Measurements from ENCODE around the gene ZNF689.
"Not testable (repeated sequence)": the region's sequence is repeated elsewhere in the genome, so short reads cannot be mapped to it uniquely, and the experiment has no call there.

Gene ZNF689

DNA sequence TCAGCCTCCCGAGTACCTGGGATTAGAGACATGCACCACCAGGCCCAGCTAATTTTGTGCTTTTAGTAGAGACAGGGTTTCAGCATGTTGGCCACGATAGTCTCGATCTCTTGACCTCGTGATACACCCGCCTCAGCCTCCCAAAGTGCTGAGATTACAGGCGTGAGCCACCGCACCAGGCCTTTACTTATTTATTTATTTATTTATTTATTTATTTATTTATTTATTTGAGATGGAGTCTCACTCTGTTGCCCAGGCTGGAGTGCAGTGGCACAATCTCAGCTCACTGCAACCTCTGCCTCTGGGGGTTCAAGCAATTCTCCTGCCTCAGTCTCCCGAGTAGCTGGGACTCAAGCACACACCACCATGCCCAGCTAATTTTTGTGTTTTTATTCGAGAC lies 19.3 kb downstream of the ZNF689 start:
- not testable (repeated sequence) for DNase-seq

DNA sequence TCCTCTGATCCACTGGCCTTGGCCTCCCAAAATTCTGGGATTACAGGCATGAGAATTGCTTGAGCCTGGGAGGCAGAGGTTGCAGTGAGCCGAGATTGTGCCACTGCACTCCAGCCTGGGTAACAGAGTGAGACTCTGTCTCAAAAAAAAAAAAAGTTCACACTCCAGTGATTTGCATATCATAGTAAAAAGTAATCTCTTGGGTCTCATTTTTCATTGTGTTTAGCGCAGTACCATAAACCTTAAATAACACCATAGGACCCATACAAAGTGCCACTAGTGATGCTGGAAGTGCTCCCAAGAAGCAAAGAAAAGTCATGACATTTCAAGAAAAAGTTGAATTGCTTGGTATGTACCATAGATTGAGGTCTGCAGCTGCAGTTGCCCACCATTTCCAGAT lies 20.6 kb downstream of the ZNF689 start:
- DNase-seq: not testable (repeated sequence)

DNA sequence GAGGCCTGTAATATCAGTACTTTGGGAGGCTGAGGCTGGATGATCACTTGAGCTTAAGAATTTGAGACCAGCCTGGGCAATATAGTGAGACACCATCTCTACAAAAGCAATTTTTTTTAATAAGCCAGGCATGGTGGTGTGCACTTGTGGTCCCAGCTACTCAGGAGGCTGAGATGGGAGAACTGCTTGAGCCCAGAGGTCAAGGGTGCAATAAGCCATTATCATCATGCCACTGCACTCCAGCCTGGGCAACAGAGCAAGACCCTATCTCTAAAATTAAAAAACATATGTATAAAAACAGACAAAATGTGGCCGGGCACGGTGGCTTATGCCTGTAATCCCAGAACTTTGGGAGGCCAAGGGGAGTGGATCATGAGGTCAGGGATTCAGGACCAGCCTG lies 21.5 kb downstream of the ZNF689 start:
- no peak for DNase-seq

DNA sequence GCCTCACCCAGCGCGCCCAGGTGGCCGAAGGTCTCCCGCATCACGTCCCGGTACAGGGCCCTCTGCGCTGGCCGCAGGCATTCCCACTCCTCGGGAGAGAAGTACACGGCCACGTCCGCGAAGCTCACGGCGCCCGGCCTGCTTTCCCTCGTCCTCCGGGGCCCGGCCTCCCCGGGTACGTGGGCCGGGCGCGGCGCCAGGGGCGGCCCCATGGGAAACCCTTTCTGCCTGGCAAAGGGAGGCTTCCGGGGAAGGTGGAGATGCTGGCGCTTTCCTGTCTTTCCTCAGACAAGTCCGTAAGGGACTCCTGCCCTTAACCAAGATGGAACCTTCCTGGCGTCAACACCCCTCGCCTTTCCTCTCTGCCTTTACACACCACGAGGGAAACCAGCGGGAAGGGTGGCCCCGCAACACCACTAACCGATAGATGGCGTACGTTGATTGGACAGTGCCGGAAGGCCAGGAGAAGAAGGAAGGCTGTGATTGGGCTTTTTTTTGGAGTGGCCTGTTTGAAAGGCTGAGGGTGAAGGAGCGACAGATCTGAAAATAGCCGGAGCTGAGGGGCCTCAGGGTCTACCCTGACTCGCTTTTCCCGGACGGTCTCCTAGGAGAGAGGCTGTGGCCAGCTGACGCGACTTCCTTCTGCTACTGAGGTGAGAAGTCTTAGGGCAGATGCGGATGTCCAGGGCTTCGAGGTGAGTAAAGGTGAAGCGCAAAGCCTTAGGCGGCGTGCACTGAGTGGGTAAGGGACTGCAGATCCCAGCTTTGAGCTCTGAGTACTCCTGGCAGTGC lies 24.6 kb downstream of the ZNF689 start, which contains the start of gene ZNF785:
Gene ZNF785 (minus strand): TSS at position 298 of the 792 bp plus-strand sequence. CDS start 86 bp downstream, at position 212.
- DNase-seq: peak; percentile 96

DNA sequence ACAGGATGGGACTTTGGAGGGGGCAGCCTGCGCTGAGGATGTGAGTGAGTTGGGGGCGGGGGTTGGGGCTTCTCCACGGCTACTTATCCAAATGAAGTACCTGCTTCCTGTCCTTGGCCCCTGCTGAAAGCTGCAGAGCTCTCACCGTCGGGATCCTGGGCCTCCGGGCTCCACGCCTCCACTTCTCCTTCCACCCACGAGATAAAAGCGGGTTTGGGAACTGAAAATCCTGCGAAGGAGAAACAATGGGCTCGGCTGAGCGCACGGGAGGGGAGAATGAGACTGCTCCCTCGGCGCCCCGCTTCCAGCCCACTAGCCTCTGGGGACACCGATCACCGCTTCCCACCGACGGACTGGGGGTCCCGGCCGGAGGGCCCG lies 25.2 kb downstream of the ZNF689 start:
- DNase-seq: no peak

DNA sequence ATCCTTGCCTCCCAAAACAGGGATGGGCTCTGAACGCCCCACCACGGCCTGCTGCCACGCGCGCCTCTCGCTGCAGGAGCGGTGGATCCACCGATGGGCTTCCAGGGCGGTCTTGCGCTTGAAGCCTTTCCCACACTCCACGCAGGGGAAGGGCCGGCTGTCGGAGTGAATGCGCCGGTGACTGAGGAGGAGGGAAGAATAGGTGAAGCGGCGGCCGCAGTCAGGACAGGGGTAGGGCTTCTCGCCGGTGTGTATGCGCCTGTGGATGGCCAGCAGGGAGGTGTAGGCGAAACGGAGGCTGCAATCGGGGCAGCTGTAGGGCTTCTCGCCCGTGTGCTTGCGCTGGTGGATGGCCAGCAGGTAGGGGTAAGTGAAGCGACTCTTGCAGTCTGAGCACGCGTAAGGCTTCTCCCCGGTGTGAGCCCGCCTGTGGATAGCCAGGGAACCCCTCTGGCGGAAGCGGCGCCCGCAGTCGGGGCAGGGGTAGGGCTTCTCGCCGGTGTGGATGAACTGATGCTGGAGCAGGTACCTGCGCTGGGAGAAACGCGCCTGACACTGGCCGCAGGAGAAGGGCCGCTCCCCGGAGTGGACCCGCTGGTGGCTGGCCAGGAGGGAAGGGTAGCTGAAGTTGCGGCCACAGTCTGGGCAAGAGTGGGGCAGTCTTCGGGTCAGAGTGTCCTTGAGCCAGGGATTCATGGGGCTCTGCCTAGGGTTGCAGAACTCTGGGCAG lies 27.4 kb downstream of the ZNF689 start:
- no peak for DNase-seq

DNA sequence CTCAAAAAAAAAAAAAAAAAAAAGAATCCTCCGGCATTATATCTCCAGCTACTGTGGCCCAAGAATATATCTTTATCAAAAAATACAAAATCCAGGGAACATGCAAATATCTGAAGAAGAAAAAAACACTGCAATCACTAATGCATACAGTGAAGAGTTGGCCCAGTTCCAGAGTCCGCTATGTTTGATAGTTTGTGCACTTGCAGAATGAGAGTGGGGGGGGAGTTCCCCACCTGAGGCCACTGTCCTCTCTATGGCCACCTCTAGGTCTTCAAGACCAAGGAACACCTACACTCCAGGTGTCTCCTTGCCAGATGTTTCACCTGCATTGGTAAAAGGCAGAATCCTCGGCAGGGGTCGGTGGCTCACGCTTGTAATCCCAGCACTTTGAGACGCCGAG lies 28.7 kb downstream of the ZNF689 start:
- DNase-seq: no peak

DNA sequence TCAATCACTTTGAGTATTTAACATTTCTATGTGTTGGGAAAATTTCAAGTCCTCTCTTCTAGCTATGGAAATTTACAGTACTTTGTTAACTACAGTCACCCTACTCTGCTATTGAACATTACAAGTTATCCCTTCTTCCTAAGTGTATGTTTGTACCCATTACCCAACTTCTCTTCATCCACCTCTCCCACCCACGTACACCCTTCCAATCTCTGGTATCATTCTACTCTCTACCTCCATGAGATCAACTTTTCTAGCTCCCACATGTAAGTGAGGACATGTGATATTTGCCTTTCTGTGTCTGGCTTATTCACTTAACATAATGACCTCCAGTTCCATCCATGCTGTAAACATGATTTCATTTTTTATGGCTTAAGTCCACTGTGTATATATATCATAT lies 35.5 kb downstream of the ZNF689 start:
- DNase-seq: no peak

DNA sequence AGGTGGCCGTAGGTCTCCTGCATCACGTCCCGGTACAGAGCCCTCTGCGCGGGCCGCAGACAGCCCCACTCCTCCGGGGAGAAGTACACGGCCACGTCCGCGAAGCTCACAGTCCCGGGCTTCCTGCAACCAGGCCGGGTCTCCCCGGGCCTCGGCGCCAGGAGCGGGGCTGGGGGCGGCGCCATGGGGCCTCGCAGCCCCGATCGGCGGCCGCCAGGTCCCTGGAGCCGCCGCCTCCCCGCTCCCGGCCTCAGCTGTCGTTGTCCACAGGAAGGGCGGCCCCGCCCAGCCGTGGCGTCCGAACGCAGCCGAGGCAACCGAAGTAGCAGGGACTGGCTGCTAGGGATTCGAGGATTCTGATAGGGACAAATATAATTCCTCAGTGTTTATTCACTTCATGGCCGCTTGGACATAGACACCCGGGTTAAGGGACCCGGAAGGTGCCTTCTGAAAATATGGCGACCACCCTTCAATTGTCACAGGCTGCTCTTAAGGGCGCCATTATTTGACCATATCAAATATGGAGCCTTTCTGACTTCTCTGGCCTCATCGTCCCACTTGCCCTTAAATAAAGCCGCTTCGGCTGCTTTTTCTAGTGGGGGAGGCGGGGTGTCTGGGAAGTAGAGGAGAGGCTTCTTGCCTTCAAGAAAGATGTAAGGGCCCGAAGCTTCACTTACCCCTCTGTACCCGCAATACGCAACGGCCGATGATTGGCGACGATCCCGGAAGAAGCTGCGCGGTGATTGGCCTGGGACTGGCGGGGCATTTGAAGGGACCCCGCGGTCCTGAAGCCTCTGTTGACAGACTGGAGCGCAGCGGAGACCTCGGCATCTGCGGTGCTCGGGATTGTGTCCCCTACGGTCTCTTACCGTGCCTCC lies 38.5 kb downstream of the ZNF689 start, which contains the start of gene ZNF688:
Gene ZNF688 (minus strand): TSS at position 270 of the 878 bp plus-strand sequence. CDS start 85 bp downstream, at position 185.
- DNase-seq: peak; percentile 94

DNA sequence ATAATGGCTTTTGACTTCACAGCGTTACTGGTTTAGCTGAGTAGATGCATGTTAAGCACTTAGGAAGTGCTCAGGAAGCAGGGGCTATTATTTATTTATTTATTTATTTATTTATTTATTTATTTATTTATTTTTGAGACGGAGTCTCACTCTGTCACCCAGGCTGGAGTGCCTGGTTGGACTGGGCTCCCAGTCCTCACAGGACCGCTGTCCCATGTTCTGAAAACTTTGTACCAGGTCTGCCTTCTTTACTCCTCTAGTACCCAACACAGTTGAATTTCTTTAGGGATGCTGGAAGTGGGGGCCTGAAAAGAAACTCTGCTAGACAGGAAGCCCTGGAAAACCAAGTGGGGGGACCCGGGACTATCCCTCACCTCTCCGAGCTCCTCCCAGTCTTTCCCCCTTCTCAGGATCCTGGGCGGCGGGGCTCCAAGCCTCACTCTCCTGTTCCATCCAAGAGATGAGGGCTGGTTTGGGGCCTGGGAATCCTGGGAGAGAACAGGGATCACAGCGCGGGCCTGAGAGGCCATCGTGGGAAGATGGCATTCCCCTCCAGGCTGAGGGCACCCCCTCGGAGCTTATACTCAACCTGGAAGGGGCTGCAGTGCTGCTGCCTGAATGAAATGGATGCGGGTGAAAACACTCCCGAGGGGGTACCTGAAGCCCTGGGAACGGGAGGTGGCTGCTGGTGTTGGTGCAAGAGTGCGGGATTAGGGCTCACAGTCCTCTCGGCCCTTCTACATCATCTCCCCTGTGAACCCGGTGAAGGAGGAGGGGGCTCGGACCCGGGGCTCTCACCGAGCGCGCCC lies 39.3 kb downstream of the ZNF689 start:
- DNase-seq: no peak

DNA sequence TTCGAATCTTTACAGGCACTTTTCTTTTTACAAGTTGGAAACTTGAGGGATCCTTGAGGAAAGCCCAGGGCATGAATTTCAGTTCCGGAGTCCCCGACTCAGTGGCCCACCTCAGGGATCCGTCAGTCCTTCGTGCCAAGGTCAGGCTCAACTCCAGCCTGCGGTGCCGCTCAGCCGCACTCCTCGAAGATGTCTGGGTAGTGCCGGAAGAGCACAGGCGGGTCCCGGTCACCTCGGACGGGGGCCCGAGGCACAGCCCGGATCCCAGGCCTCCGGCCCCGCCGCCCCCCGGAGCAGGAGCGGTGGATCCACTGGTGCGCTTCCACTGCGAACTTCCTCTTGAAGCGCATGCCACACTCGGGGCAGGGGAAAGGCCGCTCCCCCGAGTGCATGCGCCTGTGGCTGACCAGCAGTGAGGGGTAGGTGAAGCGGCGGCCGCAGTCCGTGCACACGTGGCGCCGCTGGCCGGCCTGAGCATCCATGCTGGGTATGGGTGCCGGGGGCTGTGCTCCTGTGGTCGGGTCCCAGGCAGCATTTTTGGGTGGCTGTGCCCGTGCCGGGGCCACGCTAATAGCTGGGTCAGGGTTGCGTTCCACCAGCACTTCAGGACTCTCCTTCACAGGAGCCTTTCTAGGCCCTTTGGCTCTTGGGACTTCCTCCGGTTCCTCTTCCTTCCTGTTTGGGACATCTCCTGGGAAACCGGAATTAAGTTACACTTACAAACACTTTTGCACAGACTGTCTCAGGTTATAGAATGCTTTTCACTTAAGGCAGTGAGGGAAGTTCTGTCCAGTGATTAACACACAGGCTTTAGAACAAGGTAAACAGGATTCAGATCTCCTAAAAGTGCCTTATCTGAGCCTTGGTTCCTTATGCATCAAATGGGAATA lies 40.2 kb downstream of the ZNF689 start:
- no peak for DNase-seq

DNA sequence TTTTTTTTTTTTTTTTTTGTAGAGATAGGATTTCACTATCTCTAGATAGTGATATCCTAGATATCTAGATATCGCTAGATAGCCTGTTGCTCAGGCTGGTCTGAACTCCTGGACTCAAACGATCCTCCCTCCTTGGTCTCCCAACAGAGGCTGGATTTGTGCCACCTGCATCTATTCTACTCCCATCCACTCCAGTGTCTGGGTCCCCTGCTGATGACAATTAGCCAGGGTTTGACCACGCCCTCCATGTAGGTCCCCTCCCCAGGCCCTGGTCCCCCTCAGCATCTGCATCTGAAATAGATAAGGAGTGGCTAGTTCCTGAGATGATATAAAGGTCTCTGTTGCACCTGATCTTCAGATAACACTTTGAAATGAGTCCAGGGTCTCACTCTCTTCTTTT lies 40.9 kb downstream of the ZNF689 start:
- no peak for DNase-seq

DNA sequence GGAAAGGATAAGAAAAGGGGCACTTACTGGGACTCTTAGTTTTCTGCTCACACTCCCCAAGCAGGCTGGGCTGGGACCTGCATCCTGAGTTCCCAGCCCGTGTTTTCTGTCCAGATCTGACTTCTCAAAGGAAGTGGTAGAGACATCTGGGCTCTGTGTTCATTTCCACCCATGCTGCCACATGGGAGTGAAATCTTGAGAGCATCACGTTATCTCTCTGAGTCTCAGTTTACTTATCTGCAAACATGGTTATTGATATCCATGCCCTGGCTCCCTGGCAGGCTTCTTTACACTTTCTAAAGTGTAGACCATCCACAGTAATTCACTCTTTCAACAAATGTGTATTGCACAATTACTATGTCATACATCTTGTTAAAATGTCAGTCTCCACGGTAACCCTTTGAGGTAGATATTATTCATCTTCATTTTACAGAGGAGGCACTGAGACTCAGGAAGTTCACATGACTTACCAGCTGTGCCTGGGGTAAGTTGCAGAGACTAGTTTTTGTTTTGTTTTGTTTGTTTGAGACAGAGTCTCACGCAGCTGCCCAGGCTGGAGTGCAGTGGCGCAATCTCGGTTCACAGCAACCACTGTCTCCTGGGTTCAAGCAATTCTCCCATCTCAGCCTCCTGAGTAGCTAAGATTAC lies 42.1 kb downstream of the ZNF689 start:
- DNase-seq: peak; percentile 56

DNA sequence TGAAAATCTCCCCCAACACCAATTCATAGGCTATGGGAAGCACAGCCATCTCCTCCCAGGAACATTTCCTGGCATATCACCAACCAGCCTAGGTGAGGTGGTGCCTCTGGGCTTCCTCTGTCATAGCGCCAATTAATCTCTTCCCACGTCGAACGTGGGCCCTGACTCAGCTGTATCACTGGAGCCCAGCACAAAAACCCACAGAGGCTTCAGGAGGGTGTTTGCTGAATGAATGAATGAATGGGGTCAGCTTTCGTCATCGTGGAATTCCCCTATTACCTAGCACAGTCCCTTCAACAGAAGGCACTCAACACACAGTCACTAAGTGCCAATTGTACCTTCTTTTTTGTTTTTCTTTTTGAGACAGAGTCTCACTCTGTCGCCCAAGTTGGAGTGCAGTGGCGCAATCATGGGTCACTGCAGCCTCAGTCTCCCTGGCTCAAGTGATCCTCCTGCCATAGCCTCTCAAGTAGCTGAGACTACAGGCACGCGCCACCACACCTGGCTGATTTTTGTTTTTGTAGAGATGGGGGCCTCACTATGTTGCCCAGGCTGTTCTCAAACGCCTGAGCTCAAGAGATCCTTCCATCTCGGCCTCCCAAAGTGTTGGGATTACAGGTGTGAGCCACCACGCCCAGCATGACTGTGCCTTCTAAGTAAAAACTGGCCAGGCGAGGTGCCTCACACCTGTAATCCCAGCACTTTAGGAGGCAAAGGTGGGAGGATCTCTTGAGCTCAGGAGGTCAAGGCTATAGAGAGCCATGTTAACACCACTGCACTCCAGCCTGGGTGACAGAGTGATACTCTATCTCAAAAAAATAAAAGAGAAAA lies 42.8 kb downstream of the ZNF689 start:
- peak; percentile 81 for DNase-seq

DNA sequence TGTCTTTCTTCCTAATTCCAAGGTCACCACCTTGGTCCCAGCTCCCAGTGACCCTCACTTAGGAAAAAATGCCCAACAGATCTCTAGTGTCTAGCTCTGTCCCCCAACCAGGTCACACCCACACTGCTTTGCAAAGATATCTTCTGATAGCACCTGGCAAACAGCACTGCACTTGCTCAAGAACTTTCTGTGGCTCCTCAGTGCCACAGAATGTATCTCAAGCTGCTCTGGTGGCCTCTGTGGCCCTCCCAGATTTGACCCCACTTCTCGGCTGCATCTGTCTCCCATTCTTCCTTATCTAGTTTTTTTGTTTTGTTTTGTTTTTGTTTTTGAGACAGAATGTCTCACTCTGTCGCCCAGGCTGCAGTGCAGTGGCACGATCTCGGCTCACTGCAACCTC lies 43.7 kb downstream of the ZNF689 start:
- no peak for DNase-seq

DNA sequence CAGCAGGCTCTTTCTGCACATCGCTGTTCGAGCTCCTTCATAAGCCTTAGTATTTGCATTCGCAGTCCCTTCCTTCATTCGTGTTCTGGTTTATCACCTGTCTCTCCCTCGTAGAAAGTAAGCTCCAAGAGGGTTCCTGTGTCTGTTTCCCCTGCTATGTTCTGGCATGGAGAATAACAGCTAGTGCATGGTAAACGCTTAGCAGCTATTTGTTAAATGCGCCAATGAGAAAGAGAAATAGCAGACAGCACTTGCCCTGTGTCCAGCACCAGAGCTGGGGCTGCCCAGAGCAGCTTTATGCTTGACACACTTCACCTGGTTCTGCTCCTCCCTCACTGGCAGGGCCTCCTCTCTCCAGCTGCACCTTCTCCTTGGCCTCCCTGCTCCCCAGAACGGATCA lies 44.2 kb downstream of the ZNF689 start:
- DNase-seq: no peak

DNA sequence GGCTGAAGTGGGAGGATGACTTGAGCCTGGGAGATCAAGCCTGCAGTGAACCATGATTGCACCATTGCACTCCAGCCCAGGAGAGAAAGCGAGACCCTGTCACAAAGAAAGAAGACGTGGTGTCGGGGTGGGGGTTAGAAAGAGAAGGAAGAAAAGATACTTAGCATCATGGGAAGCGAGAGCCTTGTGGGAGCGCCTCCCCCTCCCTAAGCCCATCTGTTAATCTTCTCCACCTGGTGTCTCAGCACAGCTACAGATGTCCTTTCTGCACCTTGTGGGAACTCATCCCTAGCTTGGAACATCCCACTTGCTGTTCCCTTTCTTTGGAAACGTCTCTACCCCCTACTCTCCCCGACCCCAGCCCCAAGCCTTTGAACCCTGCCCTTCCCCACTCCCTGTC lies 44.7 kb downstream of the ZNF689 start:
- no peak for DNase-seq

DNA sequence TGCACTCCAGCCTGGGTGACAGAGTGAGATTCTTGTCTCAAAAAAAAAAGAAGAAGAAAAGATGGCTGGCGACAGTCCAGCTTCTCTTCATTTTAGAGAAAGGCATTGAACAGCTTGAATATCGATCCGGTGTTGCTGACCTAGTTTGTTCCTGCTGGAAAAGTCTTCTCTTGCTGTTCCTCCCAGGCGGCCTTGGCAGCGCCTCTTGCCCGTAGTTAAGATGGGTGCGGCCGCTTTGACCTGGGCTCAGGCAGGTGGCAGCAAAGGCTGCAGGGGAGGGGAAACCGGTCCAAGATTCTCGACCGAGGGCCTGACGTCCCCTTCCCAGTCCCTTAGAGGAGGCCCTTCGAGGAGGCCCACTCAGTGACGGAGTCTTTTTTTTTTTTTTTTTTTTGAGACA lies 48.2 kb downstream of the ZNF689 start:
- no peak for DNase-seq

DNA sequence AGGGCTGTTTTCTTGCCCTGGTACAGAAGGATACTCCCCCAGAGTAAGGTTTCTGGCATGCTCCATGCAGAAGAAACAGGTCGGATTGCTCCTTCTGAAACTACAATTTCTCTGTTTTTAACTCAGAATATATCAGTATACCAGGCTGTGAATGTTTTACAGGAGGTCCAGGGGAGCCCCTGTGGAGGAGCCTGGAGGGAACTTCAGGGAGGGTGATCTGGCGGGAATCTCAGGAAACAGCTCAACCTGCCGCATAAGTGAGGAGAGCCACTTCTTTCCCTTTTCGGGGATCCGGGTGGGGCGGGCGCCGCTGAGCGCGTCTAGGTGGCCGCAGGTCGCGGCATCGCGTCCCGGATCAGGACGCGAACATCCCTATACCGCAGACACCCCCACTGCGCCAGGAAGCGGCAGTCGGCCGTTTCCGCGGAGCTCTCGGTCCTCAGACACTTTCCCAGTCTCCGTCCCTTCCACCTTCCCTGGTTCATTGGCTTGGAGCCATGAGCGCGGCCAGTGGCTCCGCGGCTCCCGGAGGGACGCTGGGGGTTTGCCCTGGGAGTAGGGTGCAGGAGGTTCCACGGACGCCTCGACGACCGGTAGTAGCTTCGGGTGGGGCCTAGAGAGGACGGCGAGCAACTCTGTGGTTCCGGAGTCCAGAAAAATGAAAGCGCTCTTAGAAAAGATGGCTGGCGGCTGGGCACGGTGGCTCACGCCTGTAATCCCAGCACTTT lies 48.9 kb downstream of the ZNF689 start:
- DNase-seq: no peak
